GM13977 (cell line): ENCODE results near the gene PDE7B.
A peak's percentile ranks its signal among the peaks of the same experiment; 100 is the strongest.

Source experiments
- DNase-seq: peaks from one replicate; pipeline ENCODE4 v3.0.0; 2012; ENCODE audit warnings: low spot score
- in situ Hi-C: fragments of 300-500 bp; cut with MboI; formaldehyde crosslinking; loops from one replicate; pipeline ENCODE4 v1.12.0; 2022; ENCODE audit warnings: low sequenced_read_pairs, low pct_unique_long_range_greater_than_20kb, mixed read lengths, inconsistent platforms; ENCODE audit not compliant: unreplicated experiment
- TF ChIP-seq, protein P1 (sequence below): IDR thresholded peaks from 2 replicates; pipeline ENCODE4 v1.5.1; 2012; ENCODE audit warnings: mild to moderate bottlenecking, control low read depth; ENCODE audit not compliant: insufficient read depth; ENCODE audit errors: extremely low read depth, missing control alignments

PDE7B gene

DNA sequence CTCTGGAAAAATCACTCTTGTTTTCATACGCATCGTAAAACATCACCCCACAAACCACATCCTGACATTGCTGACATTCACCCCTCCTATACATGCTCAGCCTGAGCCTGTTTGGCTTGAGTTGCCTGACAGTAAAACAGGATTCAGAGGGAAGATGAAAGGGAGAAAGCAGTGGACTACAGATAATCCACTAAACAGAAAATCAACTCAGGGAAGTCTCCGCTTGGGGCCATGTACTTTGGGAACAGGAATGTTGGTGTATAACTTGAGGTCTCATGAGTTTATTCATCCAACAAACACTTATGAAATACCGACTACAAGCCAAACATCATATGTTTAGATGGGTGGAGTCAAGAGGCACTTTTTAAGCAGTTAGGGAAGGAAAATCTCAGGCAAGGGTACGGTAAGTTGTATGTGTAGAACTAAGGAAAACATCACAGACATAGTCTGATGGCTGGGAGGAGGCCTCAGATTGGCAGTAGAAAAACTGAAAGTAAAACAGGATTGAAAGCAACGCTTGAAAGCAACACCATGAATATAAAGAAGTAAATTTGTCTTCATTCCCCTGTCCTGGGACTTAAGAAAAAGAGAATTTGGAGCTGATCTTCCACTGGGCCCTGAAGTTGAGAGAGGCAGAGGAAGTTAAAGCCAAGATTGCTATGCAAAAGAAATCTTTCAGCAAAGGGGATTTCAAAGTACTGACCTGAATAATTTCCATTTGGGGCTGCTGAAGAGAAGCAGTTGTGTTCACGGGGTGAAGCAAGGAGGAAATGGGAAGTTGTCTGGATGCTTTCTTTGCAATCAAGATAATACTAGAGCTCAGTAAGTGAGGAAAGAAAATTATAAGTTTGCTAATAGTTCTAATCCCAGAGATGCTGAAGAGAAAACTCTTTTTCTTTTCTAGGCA is 28.8 kb downstream of the PDE7B start:
- in situ Hi-C loops, result no loop called here
- TF ChIP-seq, protein P1, sequence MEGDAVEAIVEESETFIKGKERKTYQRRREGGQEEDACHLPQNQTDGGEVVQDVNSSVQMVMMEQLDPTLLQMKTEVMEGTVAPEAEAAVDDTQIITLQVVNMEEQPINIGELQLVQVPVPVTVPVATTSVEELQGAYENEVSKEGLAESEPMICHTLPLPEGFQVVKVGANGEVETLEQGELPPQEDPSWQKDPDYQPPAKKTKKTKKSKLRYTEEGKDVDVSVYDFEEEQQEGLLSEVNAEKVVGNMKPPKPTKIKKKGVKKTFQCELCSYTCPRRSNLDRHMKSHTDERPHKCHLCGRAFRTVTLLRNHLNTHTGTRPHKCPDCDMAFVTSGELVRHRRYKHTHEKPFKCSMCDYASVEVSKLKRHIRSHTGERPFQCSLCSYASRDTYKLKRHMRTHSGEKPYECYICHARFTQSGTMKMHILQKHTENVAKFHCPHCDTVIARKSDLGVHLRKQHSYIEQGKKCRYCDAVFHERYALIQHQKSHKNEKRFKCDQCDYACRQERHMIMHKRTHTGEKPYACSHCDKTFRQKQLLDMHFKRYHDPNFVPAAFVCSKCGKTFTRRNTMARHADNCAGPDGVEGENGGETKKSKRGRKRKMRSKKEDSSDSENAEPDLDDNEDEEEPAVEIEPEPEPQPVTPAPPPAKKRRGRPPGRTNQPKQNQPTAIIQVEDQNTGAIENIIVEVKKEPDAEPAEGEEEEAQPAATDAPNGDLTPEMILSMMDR, result no peak
- DNase-seq, result peak; percentile 37

DNA sequence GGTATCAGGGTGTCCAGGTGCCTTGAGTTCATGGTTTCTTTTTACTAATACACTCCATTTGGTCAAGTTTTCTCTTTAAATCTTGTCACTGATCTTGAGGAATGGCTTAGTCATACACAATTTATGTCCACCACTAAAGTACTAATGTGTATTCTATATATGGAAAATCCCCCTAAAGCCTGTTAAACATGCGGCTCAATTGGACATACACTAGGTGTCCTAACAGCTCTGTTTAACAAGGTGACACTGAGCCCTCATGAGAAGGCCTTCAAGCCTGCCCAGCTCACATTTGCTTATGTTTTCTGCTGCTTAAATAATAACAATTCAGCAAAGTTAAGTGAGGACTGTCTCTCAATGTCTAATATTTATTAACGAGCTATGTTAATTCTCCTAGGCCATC is 31.5 kb downstream of the PDE7B start:
- in situ Hi-C loops, result no loop called here
- DNase-seq, result no peak
- TF ChIP-seq, protein P1, result no peak

DNA sequence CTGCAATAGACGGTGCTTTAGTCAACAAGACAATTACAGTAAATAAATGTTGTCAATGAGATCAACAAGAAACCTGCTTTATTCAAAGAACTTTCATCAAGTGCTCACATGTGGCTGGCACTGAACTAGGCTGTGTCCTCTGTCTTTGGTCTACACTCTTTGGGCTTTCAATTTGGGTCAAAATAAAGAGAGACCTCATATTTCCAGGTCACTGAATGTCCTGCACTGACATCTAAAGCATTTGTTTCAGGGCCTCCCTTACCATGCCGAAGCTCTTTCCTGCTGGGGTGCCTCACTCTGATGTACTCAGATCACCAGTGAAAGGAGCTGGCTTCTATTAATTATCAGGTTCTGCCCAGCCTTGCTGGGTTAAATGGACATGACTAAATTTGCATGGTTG is 32.0 kb downstream of the PDE7B start:
- no peak for DNase-seq
- TF ChIP-seq, protein P1, result no peak
- in situ Hi-C loops, result no loop called here

DNA sequence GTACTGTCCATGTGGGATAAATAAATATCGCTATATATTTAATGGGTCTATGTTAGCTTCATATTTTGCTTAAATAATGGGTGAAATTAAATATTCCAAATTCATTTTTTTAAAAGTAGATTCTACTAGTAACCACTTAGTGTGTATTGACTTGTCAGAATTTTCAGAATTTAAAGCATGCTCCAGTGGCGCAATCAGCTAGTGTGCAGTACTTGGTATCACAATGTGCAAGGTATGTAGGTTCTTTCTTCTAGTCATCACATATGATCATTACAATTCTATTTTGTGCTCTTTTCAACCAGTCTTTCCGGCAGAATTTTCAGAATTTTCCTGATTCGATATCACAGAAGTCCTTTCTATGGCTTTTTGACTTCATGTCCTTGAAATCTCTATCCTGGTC is 32.6 kb downstream of the PDE7B start:
- in situ Hi-C loops, result no loop called here
- DNase-seq, result no peak
- TF ChIP-seq, protein P1, result no peak

DNA sequence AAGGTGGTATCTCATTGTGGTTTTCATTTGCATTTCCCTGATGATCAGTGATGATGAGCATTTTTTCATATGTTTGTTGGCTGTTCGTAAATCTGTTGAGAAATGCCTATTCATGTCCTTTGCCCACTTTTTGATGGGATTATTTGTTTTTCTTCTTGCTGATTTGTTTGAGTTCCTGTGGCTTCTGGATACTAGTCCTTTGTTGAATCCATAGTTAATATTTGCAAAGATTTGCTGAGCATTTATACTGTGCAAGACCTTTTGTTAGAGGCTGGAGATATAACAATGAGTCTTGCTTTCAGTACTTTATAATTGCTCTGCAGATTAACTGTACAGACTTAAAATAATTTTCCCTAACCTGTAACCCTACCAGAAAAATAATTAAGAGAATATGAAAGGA is 35.6 kb downstream of the PDE7B start:
- TF ChIP-seq, protein P1, result no peak
- in situ Hi-C loops, result no loop called here
- DNase-seq, result no peak

DNA sequence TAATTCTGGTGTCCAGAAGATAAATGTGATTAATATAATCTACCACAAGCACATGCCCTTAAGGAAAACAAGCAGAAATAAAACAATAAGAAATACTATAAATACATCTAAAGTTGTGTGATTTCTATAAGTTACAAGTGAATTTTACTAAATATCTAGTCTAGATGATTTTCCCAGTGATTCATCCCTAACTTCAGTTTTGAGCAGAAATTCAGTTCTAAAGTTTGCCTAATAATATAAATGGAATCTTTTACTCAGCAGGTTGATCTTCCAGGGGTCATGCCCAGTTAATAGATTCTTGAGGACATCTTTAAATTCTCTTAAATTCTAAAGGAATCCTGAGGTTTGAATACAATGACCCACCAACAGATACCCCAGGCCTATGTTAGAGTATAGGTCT is 37.3 kb downstream of the PDE7B start:
- DNase-seq, result no peak
- TF ChIP-seq, protein P1, result no peak
- in situ Hi-C loops, result no loop called here

DNA sequence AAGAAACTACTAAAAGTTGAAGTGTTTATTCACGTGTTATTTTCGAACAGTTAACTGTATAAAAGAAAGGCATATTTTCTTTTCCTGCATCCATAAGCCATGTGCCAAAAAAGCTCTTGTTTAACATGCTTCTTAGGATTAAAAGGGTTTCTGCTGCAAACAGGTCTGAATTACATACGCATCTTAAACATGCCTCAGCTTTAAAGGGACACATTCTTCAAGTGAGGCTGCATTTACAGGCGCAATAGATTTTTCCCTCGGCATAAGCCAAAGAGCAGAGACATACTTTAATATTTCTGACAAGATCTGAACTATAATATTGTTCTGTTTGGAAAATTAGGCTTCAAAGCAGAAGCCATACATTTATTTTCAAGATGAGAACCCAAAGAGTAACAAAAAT is 39.4 kb downstream of the PDE7B start:
- TF ChIP-seq, protein P1, result no peak
- no peak for DNase-seq
- in situ Hi-C loops, result no loop called here
